Liver (tissue), 9 donors: ENCODE results near the gene CAB39. TPM values are rescaled to one million over a fixed set of nuclear protein-coding genes. Genes with fewer than 3 reads are reported as not detected.

Source experiments
- DNase-seq: peaks from one replicate; pipeline ENCODE4 v3.0.0-alpha.2; 2017; ENCODE audit warnings: low spot score
- H3K27ac ChIP-seq, 2 donors: one replicate each; pipeline ENCODE4 v1.7.0; 2013; ENCODE audit warnings: inconsistent platforms in 2 of 2, low read length in 2 of 2, control low read depth in 1 of 2, low read depth in 1 of 2, mild to moderate bottlenecking in 1 of 2
- H3K27me3 ChIP-seq, 4 donors: one replicate each; pipeline versions ENCODE4 v1.6.1 to v1.7.0; 2013; ENCODE audit warnings: low read length in 3 of 4, inconsistent platforms in 1 of 4, mild to moderate bottlenecking in 1 of 4, moderate library complexity in 1 of 4; ENCODE audit not compliant: control insufficient read depth in 4 of 4, insufficient read depth in 4 of 4
- H3K36me3 ChIP-seq, 4 donors: one replicate each; pipeline versions ENCODE4 v1.6.1 to v1.7.0; 2013; ENCODE audit warnings: low read length in 3 of 4, mild to moderate bottlenecking in 3 of 4, low read depth in 1 of 4, moderate library complexity in 1 of 4; ENCODE audit not compliant: control insufficient read depth in 4 of 4, insufficient read depth in 3 of 4
- H3K4me1 ChIP-seq, 4 donors: one replicate each; pipeline versions ENCODE4 v1.6.1 to v1.7.0; 2013; ENCODE audit warnings: low read length in 3 of 4, mild to moderate bottlenecking in 3 of 4, moderate library complexity in 1 of 4; ENCODE audit not compliant: control insufficient read depth in 4 of 4, insufficient read depth in 4 of 4
- H3K4me3 ChIP-seq, 3 donors: one replicate each; pipeline versions ENCODE4 v1.6.1 to v1.7.0; 2013; ENCODE audit warnings: low read length in 3 of 3, control low read depth in 1 of 3, low read depth in 1 of 3, mild to moderate bottlenecking in 1 of 3
- H3K9ac ChIP-seq, 2 donors: one replicate each; pipeline ENCODE4 v1.7.0; 2013; ENCODE audit warnings: low read length in 2 of 2, mild to moderate bottlenecking in 2 of 2, moderate library complexity in 2 of 2, control low read depth in 1 of 2, low read depth in 1 of 2
- H3K9me3 ChIP-seq, 4 donors: one replicate each; pipeline versions ENCODE4 v1.6.1 to v1.7.0; 2013; ENCODE audit warnings: low read length in 3 of 4; ENCODE audit not compliant: control insufficient read depth in 4 of 4
- CTCF ChIP-seq: fragments of 150-350 bp; IDR thresholded peaks from 2 replicates; pipeline ENCODE4 v1.5.1; 2017; ENCODE audit warnings: improper control_type of control experiment, low read depth, low read length; ENCODE audit not compliant: missing input control
- EGR1 ChIP-seq, 2 donors: IDR thresholded peaks; 2 replicates each; pipeline ENCODE4 v1.6.1; 2016 to 2018; ENCODE audit warnings: antibody characterized with exemption in 2 of 2, low read depth in 2 of 2
- FOXA1 ChIP-seq: IDR thresholded peaks from 2 replicates; pipeline ENCODE4 v1.6.1; 2016; ENCODE audit warnings: antibody characterized with exemption
- FOXA2 ChIP-seq: IDR thresholded peaks from 2 replicates; pipeline ENCODE4 v1.6.1; 2016; ENCODE audit warnings: antibody characterized with exemption
- HNF4A ChIP-seq, 2 donors: conservative IDR thresholded peaks; 2 replicates each; pipeline ENCODE4 v1.6.1; 2016; ENCODE audit warnings: antibody characterized with exemption in 2 of 2, mild to moderate bottlenecking in 2 of 2
- HNF4G ChIP-seq: IDR thresholded peaks from 2 replicates; pipeline ENCODE4 v1.6.1; 2016; ENCODE audit warnings: antibody characterized with exemption
- JUND ChIP-seq, 2 donors: IDR thresholded peaks; 2 replicates each; pipeline ENCODE4 v1.6.1; 2016; ENCODE audit warnings: antibody characterized with exemption in 2 of 2
- MAX ChIP-seq: IDR thresholded peaks from 2 replicates; pipeline ENCODE4 v1.6.1; 2016; ENCODE audit warnings: antibody characterized with exemption
- SP1 ChIP-seq: IDR thresholded peaks from 2 replicates; pipeline ENCODE4 v1.6.1; 2018; ENCODE audit warnings: antibody characterized with exemption, mild to moderate bottlenecking
- TAF1 ChIP-seq: conservative IDR thresholded peaks from 2 replicates; pipeline ENCODE4 v1.6.1; 2016; ENCODE audit warnings: antibody characterized with exemption, mild to moderate bottlenecking
- YY1 ChIP-seq: IDR thresholded peaks from 2 replicates; pipeline ENCODE4 v1.6.1; 2016; ENCODE audit warnings: antibody characterized with exemption, mild to moderate bottlenecking
- ZBTB33 ChIP-seq: IDR thresholded peaks from 2 replicates; pipeline ENCODE4 v1.6.1; 2016; ENCODE audit warnings: antibody characterized with exemption
- WGBS: extraction: QIAGEN DNeasy Blood & Tissue Kit; methylation state at CpG from one replicate; pipeline ENCODE4 v1.1.7; 2013; 5-methylcytosine and 5-hydroxymethylcytosine counted together
- polyA plus RNA-seq, 2 donors: library from polyadenylated mRNA; stranded (reverse) in 1 of 2; unstranded in 1 of 2; fragments of 200-250 nt in 1 of 2; fragments of >200 nt in 1 of 2; fragmentation: Nextera tagmentation in 1 of 2; extraction: Ambion mirVana in 1 of 2; gene quantifications; one replicate each; pipeline versions ENCODE4 v1.2.1 to v1.2.3, GENCODE V29; 2013 to 2015
- total RNA-seq, 2 donors: library from RNA; depleted of rRNA; stranded (reverse); fragments of >200 nt; gene quantifications; one replicate each; pipeline ENCODE4 v1.2.3, GENCODE V29; 2014
- donor health status: healthy.
- donor health status: healthy.
- donor health status: healthy.
- donor health status: healthy.
- donor health status: healthy.

Gene CAB39
- total and polyA plus RNA-seq, 4 donors = 9.2 to 39.8 (median 26.5) TPM

- DNase-seq = no peak
- 89% methylated on average over 5 of the region's 5 CpGs for WGBS
- Histone ChIP-seq H3K27ac (no peak overlapping the region), H3K9ac (no peak overlapping the region), H3K4me1 (no peaks in the 10 kb centered on the region), H3K27me3 (no peaks in the 10 kb centered on the region), H3K4me3 (no peak overlapping the region), H3K9me3 (no peaks in the 10 kb centered on the region), H3K36me3 (peaks cover 0 to 6% (median 0%) of the 10 kb centered on the region in 4 donors)
- TF ChIP-seq YY1 (no peak), CTCF (no peak), ZBTB33 (no peak), SP1 (no peak), HNF4G (no peak), FOXA2 (no peak), FOXA1 (no peak), JUND (IDR thresholded peaks at IDR 0.05) (no peak), TAF1 (no peak), HNF4A (conservative IDR thresholded peaks at IDR 0.05) (no peak)
These were observed 68.6 kb downstream of the CAB39 start for GRCh38 chr2:230781130-230781797.

- no peaks in the 10 kb centered on the region for H3K4me1 ChIP-seq
- H3K4me3 ChIP-seq = no peak overlapping the region
- no peak overlapping the region for H3K9ac ChIP-seq
- TF ChIP-seq ZBTB33 = no peak
- TF ChIP-seq TAF1 = no peak
- no peak for TF ChIP-seq JUND (IDR thresholded peaks at IDR 0.05)
- TF ChIP-seq EGR1 (IDR thresholded peaks at IDR 0.05; ENCODE audit: low read depth in 2 of 2) = no peak
- TF ChIP-seq YY1 = no peak
- TF ChIP-seq CTCF = no peak
- no peak for TF ChIP-seq MAX
- no peaks in the 10 kb centered on the region for H3K27me3 ChIP-seq
- H3K27ac ChIP-seq = no peak overlapping the region
- no peak for DNase-seq
- 96% methylated on average over 5 of the region's 5 CpGs for WGBS
- H3K9me3 ChIP-seq = no peaks in the 10 kb centered on the region
- H3K36me3 ChIP-seq = peaks cover 0 to 6% (median 0%) of the 10 kb centered on the region in 4 donors
These were observed 70.5 kb downstream of the CAB39 start for GRCh38 chr2:230783101-230783500.
